ENCODE data around the gene PRKG1.

DNA sequence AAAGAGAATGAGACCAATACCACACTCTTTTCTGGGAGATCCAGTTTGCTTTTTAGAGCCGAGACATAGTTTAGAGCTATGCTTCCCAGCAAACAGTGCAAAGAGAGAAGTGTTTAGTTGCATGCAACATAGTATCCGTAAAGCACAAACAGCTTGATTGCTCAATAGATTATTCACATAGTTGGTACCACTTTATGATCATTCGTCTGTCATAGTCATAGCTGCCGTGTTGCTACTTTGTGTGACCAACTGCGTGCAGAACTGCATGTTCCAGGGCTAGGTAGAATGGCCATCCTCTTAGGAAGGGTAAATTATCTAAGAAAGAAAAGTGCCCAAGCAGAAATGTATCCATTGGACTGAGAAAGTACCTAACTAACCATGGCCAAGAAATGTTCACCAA lies 1036.3 kb downstream of the PRKG1 start:
- TF ChIP-seq NR2F2 (IDR thresholded peaks at IDR 0.05) = no peak
- TF ChIP-seq, protein P1, sequence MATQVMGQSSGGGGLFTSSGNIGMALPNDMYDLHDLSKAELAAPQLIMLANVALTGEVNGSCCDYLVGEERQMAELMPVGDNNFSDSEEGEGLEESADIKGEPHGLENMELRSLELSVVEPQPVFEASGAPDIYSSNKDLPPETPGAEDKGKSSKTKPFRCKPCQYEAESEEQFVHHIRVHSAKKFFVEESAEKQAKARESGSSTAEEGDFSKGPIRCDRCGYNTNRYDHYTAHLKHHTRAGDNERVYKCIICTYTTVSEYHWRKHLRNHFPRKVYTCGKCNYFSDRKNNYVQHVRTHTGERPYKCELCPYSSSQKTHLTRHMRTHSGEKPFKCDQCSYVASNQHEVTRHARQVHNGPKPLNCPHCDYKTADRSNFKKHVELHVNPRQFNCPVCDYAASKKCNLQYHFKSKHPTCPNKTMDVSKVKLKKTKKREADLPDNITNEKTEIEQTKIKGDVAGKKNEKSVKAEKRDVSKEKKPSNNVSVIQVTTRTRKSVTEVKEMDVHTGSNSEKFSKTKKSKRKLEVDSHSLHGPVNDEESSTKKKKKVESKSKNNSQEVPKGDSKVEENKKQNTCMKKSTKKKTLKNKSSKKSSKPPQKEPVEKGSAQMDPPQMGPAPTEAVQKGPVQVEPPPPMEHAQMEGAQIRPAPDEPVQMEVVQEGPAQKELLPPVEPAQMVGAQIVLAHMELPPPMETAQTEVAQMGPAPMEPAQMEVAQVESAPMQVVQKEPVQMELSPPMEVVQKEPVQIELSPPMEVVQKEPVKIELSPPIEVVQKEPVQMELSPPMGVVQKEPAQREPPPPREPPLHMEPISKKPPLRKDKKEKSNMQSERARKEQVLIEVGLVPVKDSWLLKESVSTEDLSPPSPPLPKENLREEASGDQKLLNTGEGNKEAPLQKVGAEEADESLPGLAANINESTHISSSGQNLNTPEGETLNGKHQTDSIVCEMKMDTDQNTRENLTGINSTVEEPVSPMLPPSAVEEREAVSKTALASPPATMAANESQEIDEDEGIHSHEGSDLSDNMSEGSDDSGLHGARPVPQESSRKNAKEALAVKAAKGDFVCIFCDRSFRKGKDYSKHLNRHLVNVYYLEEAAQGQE (IDR thresholded peaks at IDR 0.05) = no peak
- no peak for TF ChIP-seq RAD21 (IDR thresholded peaks at IDR 0.05)
- TF ChIP-seq SP1 (IDR thresholded peaks at IDR 0.05) = no peak
- TF ChIP-seq MAX (IDR thresholded peaks at IDR 0.05) = no peak
- TF ChIP-seq CTCF (IDR thresholded peaks at IDR 0.05; ENCODE audit: low read depth, low read length, missing input control) = no peak
- no peak for TF ChIP-seq GABPA (IDR thresholded peaks at IDR 0.05 in 1 of 2, conservative IDR thresholded peaks at IDR 0.05 in 1 of 2)
- no peak for TF ChIP-seq YY1 (IDR thresholded peaks at IDR 0.05)
